Measurements from ENCODE around the gene GNB4.

GRCh38 chr3:179450261-179450701, 989 bp downstream of the GNB4 start:
- no peak for TF ChIP-seq YY1 (IDR thresholded peaks at IDR 0.05; ENCODE audit: low read depth, low read length)
- TF ChIP-seq TAF1 (IDR thresholded peaks at IDR 0.05; ENCODE audit: low read depth, low read length): no peak
- TF ChIP-seq, protein P1, sequence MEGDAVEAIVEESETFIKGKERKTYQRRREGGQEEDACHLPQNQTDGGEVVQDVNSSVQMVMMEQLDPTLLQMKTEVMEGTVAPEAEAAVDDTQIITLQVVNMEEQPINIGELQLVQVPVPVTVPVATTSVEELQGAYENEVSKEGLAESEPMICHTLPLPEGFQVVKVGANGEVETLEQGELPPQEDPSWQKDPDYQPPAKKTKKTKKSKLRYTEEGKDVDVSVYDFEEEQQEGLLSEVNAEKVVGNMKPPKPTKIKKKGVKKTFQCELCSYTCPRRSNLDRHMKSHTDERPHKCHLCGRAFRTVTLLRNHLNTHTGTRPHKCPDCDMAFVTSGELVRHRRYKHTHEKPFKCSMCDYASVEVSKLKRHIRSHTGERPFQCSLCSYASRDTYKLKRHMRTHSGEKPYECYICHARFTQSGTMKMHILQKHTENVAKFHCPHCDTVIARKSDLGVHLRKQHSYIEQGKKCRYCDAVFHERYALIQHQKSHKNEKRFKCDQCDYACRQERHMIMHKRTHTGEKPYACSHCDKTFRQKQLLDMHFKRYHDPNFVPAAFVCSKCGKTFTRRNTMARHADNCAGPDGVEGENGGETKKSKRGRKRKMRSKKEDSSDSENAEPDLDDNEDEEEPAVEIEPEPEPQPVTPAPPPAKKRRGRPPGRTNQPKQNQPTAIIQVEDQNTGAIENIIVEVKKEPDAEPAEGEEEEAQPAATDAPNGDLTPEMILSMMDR (IDR thresholded peaks at IDR 0.05; ENCODE audit: control extremely low read depth in 1 of 3, insufficient read depth in 1 of 3, low read depth in 1 of 3, low read length in 3 of 3): no peak
- TF ChIP-seq SP2 (IDR thresholded peaks at IDR 0.05; ENCODE audit: low read length): no peak
- no peak for TF ChIP-seq POLR2AphosphoS5 (IDR thresholded peaks at IDR 0.05; ENCODE audit: low read depth, low read length)
- no peak for TF ChIP-seq EZH2 (IDR thresholded peaks at IDR 0.05; ENCODE audit: low read depth, low read length, severe bottlenecking)
- no peak for TF ChIP-seq NANOG (IDR thresholded peaks at IDR 0.05; ENCODE audit: insufficient read depth, low read depth, low read length, poor library complexity, severe bottlenecking)
- no peak for TF ChIP-seq CEBPB (IDR thresholded peaks at IDR 0.05; ENCODE audit: low read depth, low read length)
- TF ChIP-seq CHD2 (IDR thresholded peaks at IDR 0.05; ENCODE audit: low read length): no peak
- no peak for TF ChIP-seq SIN3A (conservative IDR thresholded peaks at IDR 0.05 in 1 of 2, IDR thresholded peaks at IDR 0.05 in 1 of 2; ENCODE audit: low read depth in 1 of 2, low read length in 2 of 2)
- TF ChIP-seq SIX5 (IDR thresholded peaks at IDR 0.05; ENCODE audit: low read depth, low read length): no peak
- no peak for TF ChIP-seq ATF3 (IDR thresholded peaks at IDR 0.05; ENCODE audit: insufficient read depth, low read depth, low read length)

Data from H1 (cell line).